ENCODE data around the gene EXOC3L4.

The EXOC3L4 gene

GRCh38 chr14:103133210-103134140 is 39.0 kb downstream of the EXOC3L4 start:
- no peak for DNase-seq (ENCODE audit: low spot score)

GRCh38 chr14:103134405-103134804 is 39.9 kb downstream of the EXOC3L4 start:
- DNase-seq (ENCODE audit: low spot score) = no peak

DNA sequence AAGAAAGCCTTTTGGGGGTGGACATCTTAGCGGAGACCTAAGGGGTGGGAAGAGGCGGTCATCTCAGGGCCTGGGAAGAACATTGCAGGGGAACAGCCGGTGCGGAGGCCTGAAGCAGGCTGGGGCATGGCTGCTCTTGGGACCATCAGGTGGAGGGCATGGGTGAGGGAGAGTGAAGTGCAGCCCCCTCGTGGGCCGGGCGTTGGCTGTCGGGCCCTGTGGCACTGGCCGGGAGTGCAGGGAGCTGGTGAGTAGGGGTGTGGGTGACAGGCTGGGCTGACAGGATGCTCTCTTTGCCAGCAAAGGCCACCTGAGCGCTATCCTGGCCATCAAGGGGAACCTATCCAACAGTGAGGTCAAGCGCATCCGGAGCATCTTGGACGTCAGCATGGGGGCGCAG is 40.4 kb downstream of the EXOC3L4 start:
- no peak for DNase-seq (ENCODE audit: low spot score)

GRCh38 chr14:103135333-103136260 is 41.1 kb downstream of the EXOC3L4 start:
- no peak for DNase-seq (ENCODE audit: low spot score)

- no peak for DNase-seq (ENCODE audit: low spot score)
Measured at GRCh38 chr14:103136388-103137271, 42.1 kb downstream of the EXOC3L4 start.

DNA sequence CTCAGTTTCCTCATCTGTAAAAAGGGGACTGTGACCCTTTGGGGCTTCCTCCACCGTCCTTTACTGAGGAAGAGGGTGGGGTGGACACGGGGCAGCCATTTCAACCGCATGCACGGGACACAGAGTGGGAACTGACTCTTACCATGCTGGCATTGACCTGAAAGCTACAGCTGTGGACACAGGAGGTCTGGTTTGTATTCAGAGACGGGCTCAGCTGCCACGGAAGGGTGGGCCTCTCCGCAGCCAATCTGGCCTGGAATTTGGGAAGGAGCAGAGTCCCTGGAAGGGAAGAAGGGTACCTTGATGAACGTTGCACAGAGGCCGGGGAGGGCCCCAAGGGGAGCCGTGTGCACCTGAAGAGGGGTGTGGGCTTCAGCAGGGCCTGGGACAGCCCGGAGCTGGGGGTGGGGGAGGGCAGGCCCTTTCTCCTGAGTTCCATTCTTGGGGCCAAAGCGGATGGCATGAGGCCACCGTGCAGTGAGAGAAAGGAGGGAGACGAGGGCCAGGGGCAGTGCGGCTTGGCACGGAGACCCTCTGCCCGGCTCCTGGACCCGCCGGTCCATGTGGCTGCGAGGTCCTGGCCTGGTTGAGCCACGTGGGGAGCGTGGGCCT is 43.3 kb downstream of the EXOC3L4 start:
- peak; percentile 65 for DNase-seq (ENCODE audit: low spot score)

- DNase-seq (ENCODE audit: low spot score) = peak; percentile 67
Measured at GRCh38 chr14:103138301-103139131, 44.0 kb downstream of the EXOC3L4 start.

- no peak for DNase-seq (ENCODE audit: low spot score)
Measured at GRCh38 chr14:103139132-103140025, 44.9 kb downstream of the EXOC3L4 start.

GRCh38 chr14:103140316-103141109 is 46.0 kb downstream of the EXOC3L4 start:
- no peak for DNase-seq (ENCODE audit: low spot score)

DNA sequence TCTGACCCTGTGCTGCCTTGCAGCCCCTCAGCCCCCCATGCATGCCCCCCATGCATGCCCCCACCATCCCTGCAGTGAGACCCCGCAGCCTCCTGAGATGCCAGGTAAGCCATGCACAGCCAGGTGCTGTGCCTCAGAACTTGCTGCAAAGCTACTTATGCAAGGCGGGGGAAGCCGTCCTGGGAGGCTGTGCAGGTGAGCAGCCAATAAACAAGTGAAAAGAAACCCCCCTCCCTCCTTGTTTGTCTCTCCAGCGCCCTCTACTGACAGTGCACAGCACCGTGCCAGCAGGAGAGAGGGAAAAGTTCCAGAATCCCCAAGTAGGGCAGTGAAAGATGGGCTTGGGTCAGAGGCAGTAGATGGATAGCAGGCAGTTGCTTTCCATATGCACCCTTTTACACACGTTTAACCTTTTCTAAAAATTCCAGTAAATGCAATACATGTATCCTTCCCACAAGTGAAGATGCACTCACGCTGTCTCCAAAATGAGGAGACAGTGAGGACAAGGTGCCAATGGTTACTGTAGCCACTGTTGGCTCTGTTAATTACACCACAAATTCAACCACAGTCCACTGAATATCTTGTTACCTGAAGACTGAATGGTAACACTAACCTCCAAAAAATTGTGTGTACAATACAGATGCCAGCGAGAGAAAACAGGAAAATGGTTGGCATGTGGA is 46.7 kb downstream of the EXOC3L4 start:
- no peak for DNase-seq (ENCODE audit: low spot score)

DNA sequence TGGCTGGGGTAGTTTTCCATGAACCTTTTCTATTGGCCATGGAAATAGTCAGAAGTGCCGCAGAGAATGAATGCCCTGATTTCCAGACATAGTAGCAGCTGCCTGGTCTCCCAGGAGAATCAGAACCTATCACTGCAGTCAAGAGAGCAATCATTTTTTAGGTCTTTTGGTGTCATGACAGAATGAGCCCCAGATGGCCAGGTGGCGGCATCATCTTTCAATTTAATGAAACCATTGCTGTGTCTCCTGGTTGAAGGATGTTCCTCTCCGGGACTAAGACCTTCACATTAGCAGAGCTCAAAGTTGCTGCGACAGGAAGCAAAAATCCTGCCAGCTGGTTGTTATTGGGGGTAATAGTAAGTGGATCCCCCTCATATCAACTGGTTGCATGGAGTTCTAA is 47.5 kb downstream of the EXOC3L4 start:
- no peak for DNase-seq (ENCODE audit: low spot score)

- DNase-seq (ENCODE audit: low spot score) = no peak
Measured at GRCh38 chr14:103142721-103143302, 48.3 kb downstream of the EXOC3L4 start.

- no peak for DNase-seq (ENCODE audit: low spot score)
Measured at GRCh38 chr14:103143506-103143905, 49.0 kb downstream of the EXOC3L4 start.

DNA sequence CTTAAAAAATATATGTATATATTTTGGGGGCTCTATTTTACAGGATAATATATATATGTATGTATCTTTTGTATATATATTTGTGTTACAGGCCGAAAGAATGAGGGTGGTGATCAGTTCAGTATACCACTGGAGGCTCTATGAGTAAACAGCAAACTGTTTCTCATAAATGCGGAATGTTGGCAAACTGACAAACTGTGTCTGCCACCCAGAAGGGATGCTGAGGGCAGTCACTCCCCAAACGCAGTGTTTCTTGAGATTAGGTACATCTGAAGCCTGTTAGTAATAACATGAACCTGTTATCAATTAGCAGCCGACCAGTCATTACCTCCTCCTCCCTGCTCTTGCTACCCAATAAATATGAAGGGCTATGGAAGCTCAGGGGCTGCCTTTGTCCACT is 49.6 kb downstream of the EXOC3L4 start:
- no peak for DNase-seq (ENCODE audit: low spot score)

DNA sequence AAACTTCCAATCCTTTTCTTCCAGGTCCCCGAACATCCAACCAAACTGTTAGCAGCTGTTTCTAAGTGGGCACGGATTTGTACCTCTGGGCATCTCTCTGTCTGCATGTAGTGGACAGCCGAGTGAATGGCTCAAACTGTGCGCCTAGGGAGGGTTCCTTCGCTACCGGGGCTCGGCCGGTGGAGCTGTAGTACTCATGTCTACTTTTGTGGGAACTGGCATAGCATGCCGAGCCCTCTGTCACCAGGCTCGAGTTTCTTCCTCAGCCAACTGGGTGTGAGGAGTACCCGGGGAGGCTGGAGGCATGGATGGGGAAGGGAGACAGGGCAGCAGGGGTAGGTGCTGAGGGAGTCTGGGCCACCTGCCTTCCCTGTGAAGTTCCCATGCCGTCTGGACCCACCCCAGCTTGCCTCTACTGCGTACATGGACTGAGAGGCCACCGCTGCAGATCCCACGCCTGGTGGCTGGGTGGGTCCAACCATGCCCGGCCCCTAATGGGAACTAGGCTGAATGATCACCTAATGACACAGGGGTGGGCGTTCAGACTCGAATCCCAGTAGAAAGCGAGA is 51.7 kb downstream of the EXOC3L4 start:
- DNase-seq (ENCODE audit: low spot score) = no peak

- DNase-seq (ENCODE audit: low spot score) = no peak
Measured at GRCh38 chr14:103149351-103150237, 55.1 kb downstream of the EXOC3L4 start.
